Measurements from ENCODE around the gene CNNM3.

GRCh38 chr2:96817882-96818281, 1.8 kb downstream of the CNNM3 start:
- TF ChIP-seq CTCF (IDR thresholded peaks at IDR 0.05) (no peak), POLR2A (IDR thresholded peaks at IDR 0.05) (no peak), EP300 (IDR thresholded peaks at IDR 0.05) (no peak), POLR2AphosphoS5 (IDR thresholded peaks at IDR 0.05) (no peak)
